K562 (cell line): ENCODE results near the gene GPATCH4. TPM values are rescaled to one million over a fixed set of nuclear protein-coding genes. Genes with fewer than 3 reads are reported as not detected.

Experiments
- ETV1 ChIP-seq: fragments of 450-650 bp; conservative IDR thresholded peaks from 2 replicates; pipeline ENCODE4 v1.6.1; 2016; ENCODE audit warnings: missing genetic modification characterization, control low read depth, low read depth, missing compliant biosample characterization
- HINFP ChIP-seq: fragments of 450-650 bp; conservative IDR thresholded peaks from 2 replicates; pipeline ENCODE4 v1.6.1; 2016; ENCODE audit warnings: missing genetic modification characterization, low read depth, mild to moderate bottlenecking, control low read depth, missing compliant biosample characterization
- HMGXB4 ChIP-seq: sonication (generic); formaldehyde crosslinking; IDR thresholded peaks from 2 replicates; pipeline ENCODE4 v1.8.1; 2023; ENCODE audit warnings: mild to moderate bottlenecking, missing genetic modification reagents
- PRDM10 ChIP-seq: fragments of 450-650 bp; IDR thresholded peaks from 2 replicates; pipeline ENCODE4 v1.6.1; 2018; ENCODE audit not compliant: partially characterized antibody
- TSC22D4 ChIP-seq: fragments of 450-650 bp; IDR thresholded peaks from 2 replicates; pipeline ENCODE4 v1.6.1; 2016; ENCODE audit warnings: missing genetic modification characterization, missing biosample characterization, control low read depth
- ZBTB5 ChIP-seq: fragments of 450-650 bp; IDR thresholded peaks from 2 replicates; pipeline ENCODE4 v1.6.1; 2017; ENCODE audit warnings: antibody characterized with exemption
- ZNF324 ChIP-seq: fragments of 250-450 bp; sonication (Bioruptor Pico); IDR thresholded peaks from 2 replicates; pipeline ENCODE4 v1.4.0; 2020; ENCODE audit warnings: mild to moderate bottlenecking
- ZNF609 ChIP-seq: sonication (generic); formaldehyde crosslinking; IDR thresholded peaks from 2 replicates; pipeline ENCODE4 v1.8.1; 2023; ENCODE audit warnings: missing genetic modification reagents, mild to moderate bottlenecking, borderline replicate concordance
- polyA plus RNA-seq, 8 experiments: library from polyadenylated mRNA; depleted of rRNA in 4 of 8; stranded (reverse) in 5 of 8; unstranded in 3 of 8; fragments of >200 nt; fragmentation: Nextera tagmentation in 2 of 8; fragmentation: Illumina TruSeq in 1 of 8; extraction: Ambion mirVana in 2 of 8; extraction: Trizol in 1 of 8; gene quantifications; 2 replicates each; pipeline versions ENCODE4 v1.2.1 to v1.2.3, GENCODE V29; 2011 to 2014; ENCODE audit warnings: inconsistent platforms in 1 of 8, missing spikeins in 1 of 8
- total RNA-seq, 7 experiments: library from RNA; depleted of rRNA in 6 of 7; stranded (reverse); fragments of >200 nt in 6 of 7; fragmentation: Illumina TruSeq in 2 of 7; extraction: Trizol in 2 of 7; gene quantifications; 2 replicates each; pipeline versions ENCODE4 v1.2.1 to v1.2.3, GENCODE V29; 2011 to 2021; ENCODE audit warnings: low replicate concordance in 1 of 7
- TF ChIP-seq, protein P1 (sequence below), 2 experiments: fragments of 450-650 bp in 1 of 2; sonication (generic) in 1 of 2; formaldehyde crosslinking in 1 of 2; IDR thresholded peaks in 1 of 2; conservative IDR thresholded peaks in 1 of 2; 2 replicates each; pipeline versions ENCODE4 v1.6.1 to v1.8.1; 2016 to 2023; ENCODE audit warnings: mild to moderate bottlenecking in 2 of 2, moderate library complexity in 2 of 2, inconsistent platforms in 1 of 2, missing genetic modification reagents in 1 of 2

The GPATCH4 gene
- total and polyA plus RNA-seq, 9 of the 15 experiments (the other 6 are each of a cell fraction or from before 2014, with no cell fraction given) = 43.7 to 105 (median 76.5) TPM

DNA sequence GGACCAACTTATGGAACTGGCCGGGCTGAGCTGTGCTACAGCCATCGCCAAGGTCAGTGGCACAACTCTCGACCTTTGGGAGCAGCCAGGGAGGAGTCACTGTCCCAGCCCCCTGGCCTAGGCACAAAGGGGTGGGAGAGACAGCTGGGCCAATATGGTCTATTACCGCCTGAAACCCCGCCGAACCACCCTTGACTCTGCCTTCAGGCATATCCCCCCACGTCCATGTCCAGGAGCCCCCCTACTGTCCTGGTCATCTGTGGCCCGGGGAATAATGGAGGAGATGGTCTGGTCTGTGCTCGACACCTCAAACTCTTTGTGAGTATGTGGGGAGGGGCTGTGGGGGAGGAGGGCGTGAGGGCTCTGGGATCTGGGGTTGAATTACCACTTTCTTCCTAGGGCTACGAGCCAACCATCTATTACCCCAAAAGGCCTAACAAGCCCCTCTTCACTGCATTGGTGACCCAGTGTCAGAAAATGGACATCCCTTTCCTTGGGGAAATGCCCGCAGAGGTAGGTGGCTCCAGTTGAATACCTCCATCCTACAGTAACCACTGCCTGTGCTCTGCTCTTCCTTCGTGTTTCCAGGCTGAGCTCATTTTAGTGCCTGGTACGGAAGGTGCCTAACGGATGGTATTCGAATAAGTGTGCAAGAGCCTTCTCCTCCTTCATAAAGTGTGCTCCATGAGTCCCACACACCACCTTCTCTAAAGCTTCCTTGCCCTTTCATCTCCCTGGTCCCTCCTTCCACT lies 8.9 kb downstream of the GPATCH4 start (continued):
- TF ChIP-seq PRDM10 = no peak
- no peak for TF ChIP-seq TSC22D4 (tag)
- TF ChIP-seq HMGXB4 = 0 out of 2 replicates have a peak, but pooled peaks have one; percentile 77
- no peak for TF ChIP-seq ZNF324 (CRISPR knock-in tag)
- TF ChIP-seq, protein P1, sequence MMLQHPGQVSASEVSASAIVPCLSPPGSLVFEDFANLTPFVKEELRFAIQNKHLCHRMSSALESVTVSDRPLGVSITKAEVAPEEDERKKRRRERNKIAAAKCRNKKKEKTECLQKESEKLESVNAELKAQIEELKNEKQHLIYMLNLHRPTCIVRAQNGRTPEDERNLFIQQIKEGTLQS (IDR thresholded peaks at IDR 0.05) = no peak
- TF ChIP-seq, protein P1 (CRISPR knock-in tag; conservative IDR thresholded peaks at IDR 0.05) = peak; percentile 60; the same call in 1 of the 2 replicates
- no peak for TF ChIP-seq ZNF609 (CRISPR knock-in tag)
- TF ChIP-seq ETV1 (tag) = no peak
- no peak for TF ChIP-seq ZBTB5
- no peak for TF ChIP-seq HINFP
